HepG2 (cell line): ENCODE data around the gene RABGAP1L. TPM values are rescaled to one million over a fixed set of nuclear protein-coding genes. Genes with fewer than 3 reads are reported as not detected.

ENCODE experiments used
- DDIT3 ChIP-seq: sonication (generic); formaldehyde crosslinking; IDR thresholded peaks from 2 replicates; pipeline ENCODE4 v1.4.0; 2020; ENCODE audit warnings: mild to moderate bottlenecking, missing genetic modification reagents
- EP300 ChIP-seq, 3 experiments: sonication (generic) in 1 of 3; formaldehyde crosslinking in 1 of 3; IDR thresholded peaks; 2 replicates each; pipeline versions ENCODE4 v1.5.1 to v1.6.1; 2011 to 2020; ENCODE audit warnings: low read depth in 2 of 3, low read length in 2 of 3, borderline replicate concordance in 1 of 3, improper control_type of control experiment in 1 of 3, mild to moderate bottlenecking in 1 of 3, missing genetic modification reagents in 1 of 3, moderate library complexity in 1 of 3
- FOXA1 ChIP-seq, 2 experiments: fragments of 450-650 bp in 1 of 2; sonication (generic) in 1 of 2; formaldehyde crosslinking in 1 of 2; IDR thresholded peaks; 2 replicates each; pipeline versions ENCODE4 v1.4.0 to v1.6.1; 2016 to 2020; ENCODE audit warnings: missing genetic modification reagents in 1 of 2
- PAXIP1 ChIP-seq: sonication (generic); formaldehyde crosslinking; conservative IDR thresholded peaks from 2 replicates; pipeline ENCODE4 v1.4.0; 2020; ENCODE audit warnings: mild to moderate bottlenecking, missing genetic modification reagents, moderate library complexity
- POGZ ChIP-seq: sonication (generic); formaldehyde crosslinking; IDR thresholded peaks from 2 replicates; pipeline ENCODE4 v1.4.0; 2020; ENCODE audit warnings: mild to moderate bottlenecking, missing genetic modification reagents
- POLR2AphosphoS5 ChIP-seq: IDR thresholded peaks from 2 replicates; pipeline ENCODE4 v1.6.1; 2012; ENCODE audit warnings: low read depth, low read length
- PTBP1 ChIP-seq: fragments of 200-400 bp; formaldehyde crosslinking; IDR thresholded peaks from 2 replicates; pipeline ENCODE4 v1.6.1; 2018; ENCODE audit warnings: low read length, low read depth; ENCODE audit not compliant: poor library complexity, severe bottlenecking
- RCOR2 ChIP-seq: IDR thresholded peaks from 2 replicates; pipeline ENCODE4 v1.6.1; 2016; ENCODE audit warnings: missing biosample characterization, missing genetic modification reagents
- RXRB ChIP-seq: IDR thresholded peaks from 2 replicates; pipeline ENCODE4 v1.6.1; 2016; ENCODE audit warnings: borderline replicate concordance, missing genetic modification reagents, missing compliant biosample characterization
- STAG1 ChIP-seq: sonication (generic); formaldehyde crosslinking; IDR thresholded peaks from 2 replicates; pipeline ENCODE4 v1.4.0; 2020; ENCODE audit warnings: missing genetic modification reagents
- TCF7 ChIP-seq: sonication (generic); IDR thresholded peaks from 2 replicates; pipeline ENCODE4 v1.6.1; 2016; ENCODE audit warnings: antibody characterized with exemption, low read depth
- ZNF3 ChIP-seq: IDR thresholded peaks from 2 replicates; pipeline ENCODE4 v1.7.0; 2017; ENCODE audit warnings: inconsistent platforms
- ZNF556 ChIP-seq: sonication (generic); formaldehyde crosslinking; IDR thresholded peaks from 2 replicates; pipeline ENCODE4 v1.4.0; 2020; ENCODE audit warnings: mild to moderate bottlenecking, missing genetic modification reagents, borderline replicate concordance
- polyA plus RNA-seq, 8 experiments: library from polyadenylated mRNA; depleted of rRNA in 3 of 8; stranded (reverse) in 7 of 8; unstranded in 1 of 8; fragments of >200 nt; fragmentation: Illumina TruSeq in 4 of 8; extraction: Trizol in 4 of 8; gene quantifications; 2 replicates each; pipeline versions ENCODE4 v1.2.1 to v1.2.3, GENCODE V29; 2011 to 2016; ENCODE audit warnings: low read depth in 4 of 8, missing spikeins in 1 of 8, mixed read lengths in 1 of 8; ENCODE audit not compliant: insufficient read depth in 1 of 8
- total RNA-seq, 5 experiments: library from RNA; depleted of rRNA; stranded (reverse); fragments of >200 nt; fragmentation: Illumina TruSeq; extraction: Trizol; gene quantifications; 2 replicates each; pipeline ENCODE4 v1.2.3, GENCODE V29; 2016; ENCODE audit warnings: low read depth in 1 of 5
- TF ChIP-seq, protein P1 (sequence below): sonication (generic); formaldehyde crosslinking; IDR thresholded peaks from 2 replicates; pipeline ENCODE4 v1.5.1; 2020; ENCODE audit warnings: mild to moderate bottlenecking, missing genetic modification reagents, borderline replicate concordance

RABGAP1L gene
- total and polyA plus RNA-seq, 2 of the 13 experiments (the other 11 are each of a cell fraction or from before 2014, with no cell fraction given), result 7.9 to 22.6 TPM

GRCh38 chr1:174713796-174714195 lies 554.5 kb downstream of the RABGAP1L start (continued):
- TF ChIP-seq DDIT3 (CRISPR knock-in tag) (no peak), PAXIP1 (CRISPR knock-in tag) (0 out of 2 replicates have a peak, but pooled peaks have one; percentile 34), EP300 (IDR thresholded peaks at IDR 0.05; ENCODE audit: low read depth in 2 of 2, low read length in 2 of 2) (0 out of 4 replicates have a peak, but pooled peaks of 1 of the 2 experiments have one; percentile 26), EP300 (CRISPR knock-in tag; IDR thresholded peaks at IDR 0.05; ENCODE audit: borderline replicate concordance) (no peak), RCOR2 (0 out of 2 replicates have a peak, but pooled peaks have one; percentile 24), POLR2AphosphoS5 (no peak), PTBP1 (no peak), FOXA1 (IDR thresholded peaks at IDR 0.05) (no peak), FOXA1 (CRISPR knock-in tag; IDR thresholded peaks at IDR 0.05) (no peak), RXRB (CRISPR knock-in tag) (peak; percentile 10; the same call in 1 of the 2 replicates), TCF7 (peak; percentile 25; the same call in 1 of the 2 replicates), POGZ (CRISPR knock-in tag) (0 out of 2 replicates have a peak, but pooled peaks have one; percentile 53), STAG1 (CRISPR knock-in tag) (no peak), ZNF3 (CRISPR knock-in tag) (no peak), ZNF556 (CRISPR knock-in tag) (no peak)
- TF ChIP-seq, protein P1, sequence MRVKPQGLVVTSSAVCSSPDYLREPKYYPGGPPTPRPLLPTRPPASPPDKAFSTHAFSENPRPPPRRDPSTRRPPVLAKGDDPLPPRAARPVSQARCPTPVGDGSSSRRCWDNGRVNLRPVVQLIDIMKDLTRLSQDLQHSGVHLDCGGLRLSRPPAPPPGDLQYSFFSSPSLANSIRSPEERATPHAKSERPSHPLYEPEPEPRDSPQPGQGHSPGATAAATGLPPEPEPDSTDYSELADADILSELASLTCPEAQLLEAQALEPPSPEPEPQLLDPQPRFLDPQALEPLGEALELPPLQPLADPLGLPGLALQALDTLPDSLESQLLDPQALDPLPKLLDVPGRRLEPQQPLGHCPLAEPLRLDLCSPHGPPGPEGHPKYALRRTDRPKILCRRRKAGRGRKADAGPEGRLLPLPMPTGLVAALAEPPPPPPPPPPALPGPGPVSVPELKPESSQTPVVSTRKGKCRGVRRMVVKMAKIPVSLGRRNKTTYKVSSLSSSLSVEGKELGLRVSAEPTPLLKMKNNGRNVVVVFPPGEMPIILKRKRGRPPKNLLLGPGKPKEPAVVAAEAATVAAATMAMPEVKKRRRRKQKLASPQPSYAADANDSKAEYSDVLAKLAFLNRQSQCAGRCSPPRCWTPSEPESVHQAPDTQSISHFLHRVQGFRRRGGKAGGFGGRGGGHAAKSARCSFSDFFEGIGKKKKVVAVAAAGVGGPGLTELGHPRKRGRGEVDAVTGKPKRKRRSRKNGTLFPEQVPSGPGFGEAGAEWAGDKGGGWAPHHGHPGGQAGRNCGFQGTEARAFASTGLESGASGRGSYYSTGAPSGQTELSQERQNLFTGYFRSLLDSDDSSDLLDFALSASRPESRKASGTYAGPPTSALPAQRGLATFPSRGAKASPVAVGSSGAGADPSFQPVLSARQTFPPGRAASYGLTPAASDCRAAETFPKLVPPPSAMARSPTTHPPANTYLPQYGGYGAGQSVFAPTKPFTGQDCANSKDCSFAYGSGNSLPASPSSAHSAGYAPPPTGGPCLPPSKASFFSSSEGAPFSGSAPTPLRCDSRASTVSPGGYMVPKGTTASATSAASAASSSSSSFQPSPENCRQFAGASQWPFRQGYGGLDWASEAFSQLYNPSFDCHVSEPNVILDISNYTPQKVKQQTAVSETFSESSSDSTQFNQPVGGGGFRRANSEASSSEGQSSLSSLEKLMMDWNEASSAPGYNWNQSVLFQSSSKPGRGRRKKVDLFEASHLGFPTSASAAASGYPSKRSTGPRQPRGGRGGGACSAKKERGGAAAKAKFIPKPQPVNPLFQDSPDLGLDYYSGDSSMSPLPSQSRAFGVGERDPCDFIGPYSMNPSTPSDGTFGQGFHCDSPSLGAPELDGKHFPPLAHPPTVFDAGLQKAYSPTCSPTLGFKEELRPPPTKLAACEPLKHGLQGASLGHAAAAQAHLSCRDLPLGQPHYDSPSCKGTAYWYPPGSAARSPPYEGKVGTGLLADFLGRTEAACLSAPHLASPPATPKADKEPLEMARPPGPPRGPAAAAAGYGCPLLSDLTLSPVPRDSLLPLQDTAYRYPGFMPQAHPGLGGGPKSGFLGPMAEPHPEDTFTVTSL (CRISPR knock-in tag), result peak; percentile 21; the same call in 1 of the 2 replicates
